SIG-M5 (cell line): Measurements from ENCODE around the gene SPATC1L.

Source experiments
- DNase-seq: peaks from one replicate; lab custom pipeline; 2025; lab: John Stamatoyannopoulos, UW

The SPATC1L gene

DNA sequence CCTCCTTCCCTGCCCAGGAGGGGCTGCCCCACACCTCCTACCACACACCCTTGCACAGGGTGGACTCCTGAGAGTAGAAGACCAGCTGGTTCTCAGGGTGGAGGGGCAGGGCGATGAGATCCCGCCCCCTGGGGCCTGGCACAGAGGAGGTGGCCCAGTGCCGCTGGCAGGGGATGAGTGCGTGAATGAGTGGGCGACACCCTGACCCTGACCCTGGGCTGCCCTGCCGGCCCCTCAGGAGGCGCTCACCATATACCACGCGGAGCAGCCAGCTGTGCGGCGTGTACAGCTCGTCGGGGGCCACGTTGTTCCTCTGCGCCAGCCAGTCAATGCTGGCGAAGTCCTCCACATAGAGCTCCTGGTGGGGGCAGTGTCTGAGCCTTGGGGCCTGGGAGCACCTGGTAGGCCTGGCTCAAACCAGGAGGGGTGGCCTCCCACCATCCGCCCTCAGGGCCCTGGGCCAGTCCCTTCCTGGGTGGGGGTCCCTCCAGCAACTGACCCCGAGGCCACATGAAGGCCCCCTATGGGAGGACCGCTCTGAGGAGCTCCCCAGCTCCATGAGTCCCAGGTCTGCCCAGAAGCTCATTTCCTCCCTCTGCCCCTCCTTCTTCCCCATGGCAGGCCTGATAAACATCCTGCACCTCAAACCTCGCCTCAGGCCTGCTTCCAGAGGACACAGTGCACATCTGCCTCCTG lies 31.3 kb upstream of the SPATC1L start:
- DNase-seq, result no peak

DNA sequence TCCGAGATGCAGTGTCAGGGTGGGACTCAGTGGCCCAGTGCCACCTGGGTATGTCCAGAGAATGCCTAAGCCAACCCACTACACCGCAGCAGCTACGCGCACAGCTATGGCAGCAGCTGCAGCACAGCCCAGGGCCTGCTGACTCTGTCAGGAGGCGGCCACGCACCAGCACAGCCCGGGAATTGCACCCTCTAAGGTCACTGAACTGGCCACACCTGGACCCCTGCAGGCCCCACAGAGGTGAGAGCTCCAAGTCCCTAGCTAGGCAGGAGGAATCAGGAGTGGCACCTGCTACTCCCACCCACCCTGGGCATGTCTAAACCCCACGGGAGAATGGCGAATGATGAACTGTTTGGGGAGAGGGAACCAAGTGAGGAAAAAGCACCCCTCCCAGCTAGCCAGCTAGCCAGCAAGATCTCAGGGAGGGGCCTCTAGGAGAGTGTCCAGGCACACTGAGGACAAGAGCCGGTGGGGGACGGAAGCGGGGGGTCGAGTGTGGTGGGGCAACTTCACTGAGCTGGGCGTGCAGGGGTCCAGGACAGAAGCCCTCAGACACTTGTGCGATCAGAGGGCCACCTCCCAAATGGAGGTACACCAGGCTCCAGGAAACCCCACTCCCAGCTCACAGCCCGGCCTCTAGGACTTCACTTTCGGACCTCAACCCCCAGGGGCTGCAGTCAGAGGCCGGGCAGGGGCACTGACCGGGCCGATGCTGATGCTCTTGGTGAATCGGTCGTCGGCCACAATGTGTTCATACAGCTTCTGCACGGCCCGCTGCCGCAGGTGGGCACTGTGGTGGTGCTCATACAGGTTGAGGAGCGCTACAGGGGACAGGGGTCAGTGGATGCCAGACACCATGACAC lies 30.4 kb upstream of the SPATC1L start:
- no peak for DNase-seq

DNA sequence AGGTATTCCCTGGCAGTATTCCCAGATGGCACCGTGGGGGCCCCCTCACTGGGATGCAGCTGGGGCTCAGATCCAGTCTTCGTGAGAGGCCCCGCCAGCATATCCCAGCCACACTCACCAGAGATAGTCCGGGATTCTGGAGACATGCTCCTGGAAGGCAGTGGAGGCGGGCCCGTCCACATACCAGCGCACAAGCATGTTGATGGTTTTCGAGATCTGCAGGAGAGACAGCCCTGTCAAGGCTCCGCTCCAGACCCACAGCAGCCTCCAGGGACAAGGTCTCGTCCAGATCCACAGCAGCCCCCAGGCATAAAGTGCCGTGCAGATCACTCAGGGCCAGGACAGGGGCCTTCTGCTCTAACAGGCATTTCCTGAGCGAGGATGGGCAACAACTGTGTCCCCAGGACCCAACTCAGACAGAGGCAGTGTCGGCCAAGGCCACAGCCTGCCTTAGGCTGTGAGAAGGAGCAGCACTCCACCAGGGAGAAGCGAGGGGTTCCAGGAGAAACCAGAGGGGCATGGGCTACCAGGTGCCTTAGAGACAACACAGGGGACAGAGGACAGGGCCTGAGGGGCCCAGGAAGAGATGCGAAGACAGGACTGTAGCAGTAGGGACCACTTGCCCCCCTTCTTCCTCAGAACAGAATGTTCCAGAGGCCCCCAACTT lies 29.5 kb upstream of the SPATC1L start:
- DNase-seq, result no peak

GRCh38 chr21:46212721-46213484 lies 28.6 kb upstream of the SPATC1L start:
- no peak for DNase-seq

DNA sequence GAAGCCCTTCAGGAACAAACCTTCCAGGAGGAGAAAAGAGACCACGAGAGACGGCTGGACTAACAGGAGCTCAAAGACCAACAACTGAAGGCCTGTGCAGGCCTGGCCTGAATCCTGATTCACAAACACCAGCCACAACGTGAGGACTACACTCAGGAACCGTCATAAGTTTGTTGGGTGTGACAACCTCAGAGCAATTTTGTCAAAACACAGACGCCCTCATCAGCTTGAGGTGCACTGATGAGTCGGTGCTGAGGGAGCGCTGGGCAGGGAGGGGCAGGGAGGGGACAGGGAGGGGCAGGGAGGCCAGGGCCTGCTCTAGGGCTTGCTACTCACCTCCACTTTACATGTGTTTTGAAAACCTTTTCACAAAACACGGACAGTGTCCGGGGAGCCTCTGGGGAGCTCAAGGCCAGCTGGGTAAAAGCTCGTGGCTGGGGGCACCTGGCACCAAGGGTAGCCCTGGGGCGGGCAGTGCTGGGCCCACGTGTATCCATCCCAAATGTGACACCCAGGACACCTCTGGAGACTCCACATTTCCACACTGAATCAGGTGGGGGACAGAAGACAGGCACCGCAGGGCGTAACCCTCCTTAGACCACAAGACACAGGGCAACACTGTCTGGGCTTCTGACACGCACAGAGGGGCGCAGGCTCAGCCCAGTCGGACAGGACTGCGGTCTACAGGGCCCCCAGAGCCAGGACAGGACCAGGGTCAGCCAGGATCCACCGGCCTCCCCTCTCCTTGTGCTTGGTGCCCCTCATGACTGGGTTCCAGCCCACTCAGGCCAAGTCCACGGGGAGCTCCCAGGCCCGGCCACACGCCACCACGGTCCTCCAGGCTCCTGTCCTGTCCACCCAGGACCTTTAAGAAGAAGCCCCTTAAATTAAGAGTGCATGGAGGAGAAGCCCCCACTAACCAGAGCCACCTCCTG lies 27.8 kb upstream of the SPATC1L start:
- no peak for DNase-seq

DNA sequence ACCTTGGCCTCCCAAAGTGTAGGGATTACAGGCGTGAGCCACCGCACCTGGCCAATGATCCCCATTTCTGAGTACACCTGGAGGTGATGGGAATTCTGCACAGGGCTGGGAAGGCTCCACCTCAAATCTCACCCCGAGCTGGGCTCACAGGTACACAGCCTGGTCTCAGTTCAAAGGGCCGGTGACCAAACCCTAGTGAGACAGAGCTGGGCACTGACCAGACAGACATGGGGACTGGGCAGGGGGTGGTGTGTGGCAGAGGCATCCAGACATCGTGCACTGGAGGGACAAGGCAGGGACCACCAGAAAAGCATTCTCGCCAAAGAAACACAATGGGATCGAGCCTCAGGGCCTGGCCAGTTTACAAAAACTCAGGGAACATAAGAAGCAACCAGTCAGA lies 27.1 kb upstream of the SPATC1L start:
- DNase-seq, result no peak

DNA sequence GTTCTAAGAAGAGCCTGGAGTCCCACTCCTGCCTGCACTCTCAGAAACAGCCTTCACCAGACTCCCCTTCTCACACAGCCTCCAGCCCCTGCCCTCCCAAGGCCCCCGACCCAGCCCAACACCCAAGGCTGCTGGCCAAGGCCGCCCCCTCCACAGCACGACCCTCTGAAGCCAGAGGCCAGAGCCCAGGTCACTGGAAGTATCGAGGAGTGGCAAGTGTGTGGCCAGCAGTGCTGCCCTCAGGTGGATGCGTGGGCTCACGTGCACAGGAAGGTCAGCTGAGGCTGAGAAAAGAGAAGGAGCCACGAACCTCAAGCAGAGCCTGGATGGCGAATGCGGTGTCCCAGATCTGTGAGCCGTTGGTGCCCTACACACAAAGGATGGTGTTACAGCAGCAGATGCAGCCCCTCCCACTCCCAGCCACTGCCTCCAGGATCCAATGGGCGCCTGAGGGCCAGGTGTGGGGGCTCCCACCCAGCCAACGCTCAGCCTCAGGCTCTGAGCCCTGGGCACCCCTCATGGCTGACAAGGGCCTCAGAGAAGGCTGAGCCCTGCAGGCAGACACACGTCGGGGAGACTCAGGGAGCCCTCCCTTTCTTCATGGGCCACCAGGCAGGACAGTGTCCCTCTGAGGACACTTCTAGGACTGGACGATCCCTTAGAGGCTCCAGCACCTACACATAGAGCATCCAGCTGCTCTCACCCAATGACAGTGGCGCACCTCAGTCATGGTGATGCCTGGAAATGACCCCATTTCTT lies 26.3 kb upstream of the SPATC1L start:
- DNase-seq, result no peak

DNA sequence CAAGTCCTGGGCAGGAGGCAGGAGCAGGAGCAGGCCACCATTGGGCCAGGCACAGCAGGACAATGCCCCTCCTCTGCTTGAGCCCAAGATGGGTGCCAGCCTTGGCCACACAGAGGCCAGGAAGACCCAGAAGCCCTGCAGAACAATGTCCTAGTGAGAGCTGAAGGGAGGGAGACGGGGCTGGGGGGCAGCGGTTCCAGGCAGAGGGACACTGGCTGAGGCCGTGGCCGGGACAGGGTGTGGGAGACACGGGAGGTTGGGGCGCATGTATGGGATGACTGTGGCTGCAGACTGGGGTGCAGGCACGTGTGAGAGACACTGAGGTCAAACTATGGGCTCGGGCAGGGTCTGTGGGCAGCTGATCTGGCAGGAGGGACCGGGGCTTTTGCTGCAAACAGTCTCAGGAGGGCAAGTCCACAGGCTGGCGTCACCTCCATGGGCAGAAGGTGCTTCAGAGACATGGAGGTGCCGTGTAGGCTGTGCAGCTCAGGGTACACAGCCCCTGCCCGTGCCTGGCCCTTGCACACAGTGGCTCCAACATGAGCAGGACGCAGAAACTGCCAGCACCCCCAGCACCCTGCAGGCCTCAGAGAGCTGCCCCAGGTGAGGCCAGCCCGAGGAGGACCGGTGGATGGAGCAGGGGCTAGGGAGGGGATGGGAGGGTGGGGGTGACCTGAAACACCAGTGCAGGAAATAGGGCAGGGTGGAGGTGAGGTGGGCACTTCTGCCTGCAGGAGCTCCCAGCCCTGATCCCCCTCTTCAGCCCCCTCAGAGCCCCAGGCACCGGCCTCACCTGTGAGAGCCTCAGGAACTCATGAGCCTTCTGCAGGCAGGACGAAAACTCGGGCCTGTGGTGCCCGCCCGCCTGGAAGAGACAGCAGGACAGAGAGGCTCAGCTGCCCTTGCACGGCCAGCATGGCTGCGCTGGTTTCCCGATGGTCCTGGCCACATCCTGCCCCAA lies 24.8 kb upstream of the SPATC1L start:
- DNase-seq, result no peak

GRCh38 chr21:46207920-46208591 lies 23.8 kb upstream of the SPATC1L start:
- DNase-seq, result no peak

GRCh38 chr21:46207006-46207919 lies 23.0 kb upstream of the SPATC1L start:
- no peak for DNase-seq

GRCh38 chr21:46206163-46207005 lies 22.1 kb upstream of the SPATC1L start:
- DNase-seq, result no peak

- no peak for DNase-seq
Observed at GRCh38 chr21:46205766-46206162, 21.5 kb upstream of the SPATC1L start.

DNA sequence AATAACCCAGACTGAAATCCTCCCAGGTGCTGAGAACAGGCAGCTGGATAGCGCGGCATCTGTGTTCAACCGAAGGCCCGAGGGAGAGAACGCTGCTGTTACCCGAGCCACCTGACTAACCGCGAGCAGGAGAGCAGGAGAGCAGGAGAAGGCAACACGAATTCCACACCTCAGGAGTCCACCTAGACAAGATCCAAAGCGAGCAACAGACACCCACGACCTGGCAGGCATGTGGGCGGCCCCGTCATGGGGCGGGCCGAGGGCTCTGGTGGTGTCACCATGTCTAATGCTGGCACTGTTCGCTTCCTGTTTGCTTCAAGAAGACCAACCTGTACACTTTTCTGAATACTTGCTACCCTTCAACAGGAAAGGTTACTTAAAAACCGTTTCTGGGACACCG lies 20.9 kb upstream of the SPATC1L start:
- DNase-seq, result no peak

GRCh38 chr21:46203203-46203600 lies 18.9 kb upstream of the SPATC1L start:
- no peak for DNase-seq

DNA sequence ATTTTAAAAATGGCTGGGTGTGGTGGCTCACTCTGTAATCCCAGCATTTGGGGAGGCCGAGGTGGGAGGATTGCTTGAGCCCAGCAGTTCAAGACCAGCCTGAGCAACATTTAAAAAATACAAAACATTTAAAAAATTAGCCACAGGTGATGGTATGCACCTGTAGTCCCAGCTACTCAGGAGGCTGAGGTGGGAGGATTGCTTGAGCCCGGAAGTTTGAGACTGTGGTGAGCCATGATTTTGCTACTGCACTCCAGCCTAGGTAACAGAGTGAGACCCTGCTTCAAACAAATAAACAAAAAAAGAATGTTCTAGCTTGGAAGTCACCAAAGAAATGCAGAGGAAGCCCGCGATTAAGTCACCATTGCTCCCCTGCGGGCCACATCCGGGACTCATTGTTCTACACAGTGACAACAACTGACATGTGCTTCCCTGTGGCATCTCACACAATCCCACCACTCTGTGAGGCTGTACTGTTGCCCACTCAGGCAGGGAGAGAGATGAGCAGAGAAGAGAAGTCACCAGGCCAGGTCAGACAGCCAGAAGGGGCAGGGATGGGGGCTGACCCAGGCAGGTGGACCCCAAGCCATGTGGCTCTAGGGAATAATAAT lies 18.4 kb upstream of the SPATC1L start:
- DNase-seq, result no peak
